ENCODE measurements around the gene YTHDF1.
"Not testable (repeated sequence)": the region's sequence is repeated elsewhere in the genome, so short reads cannot be mapped to it uniquely, and the experiment has no call there.

YTHDF1 gene

GRCh38 chr20:63158352-63158751 is 57.6 kb downstream of the YTHDF1 start:
- no peak overlapping the region for H3K27ac ChIP-seq (ENCODE audit: insufficient read depth, low read depth, low read length, poor library complexity, severe bottlenecking)
- no peaks in the 10 kb centered on the region for H3K27me3 ChIP-seq (ENCODE audit: control insufficient read depth, insufficient read depth, low read length, poor library complexity, severe bottlenecking)
- H3K4me1 ChIP-seq (ENCODE audit: control insufficient read depth, insufficient read depth, low read length) = peaks cover 3% of the 10 kb centered on the region
- H3K36me3 ChIP-seq (ENCODE audit: control insufficient read depth, insufficient read depth, low read length) = no peaks in the 10 kb centered on the region
- no peaks in the 10 kb centered on the region for H3K9me3 ChIP-seq (ENCODE audit: control insufficient read depth, low read length)
- WGBS, 2 experiments = 94 to 99% methylated on average over 2 of the region's 2 CpGs
- no peak overlapping the region for H3K4me3 ChIP-seq (ENCODE audit: insufficient read depth, low read depth, low read length)

- not testable (repeated sequence) for H3K36me3 ChIP-seq (ENCODE audit: control insufficient read depth, insufficient read depth, low read length); H3K4me1 ChIP-seq (ENCODE audit: control insufficient read depth, insufficient read depth, low read length); H3K4me3 ChIP-seq (ENCODE audit: insufficient read depth, low read depth, low read length); H3K9me3 ChIP-seq (ENCODE audit: control insufficient read depth, low read length); H3K27me3 ChIP-seq (ENCODE audit: control insufficient read depth, insufficient read depth, low read length, poor library complexity, severe bottlenecking); H3K27ac ChIP-seq (ENCODE audit: insufficient read depth, low read depth, low read length, poor library complexity, severe bottlenecking)
- WGBS, 2 experiments = 82 to 84% methylated on average over 13 of the region's 13 CpGs
Observed at GRCh38 chr20:63157431-63157830, 58.5 kb downstream of the YTHDF1 start.

GRCh38 chr20:63156221-63156671 is 59.7 kb downstream of the YTHDF1 start:
- Histone ChIP-seq H3K36me3 (ENCODE audit: control insufficient read depth, insufficient read depth, low read length) (no peaks in the 10 kb centered on the region), H3K4me1 (ENCODE audit: control insufficient read depth, insufficient read depth, low read length) (peaks cover 4% of the 10 kb centered on the region), H3K27ac (ENCODE audit: insufficient read depth, low read depth, low read length, poor library complexity, severe bottlenecking) (no peak overlapping the region), H3K9me3 (ENCODE audit: control insufficient read depth, low read length) (no peaks in the 10 kb centered on the region), H3K4me3 (ENCODE audit: insufficient read depth, low read depth, low read length) (no peak overlapping the region), H3K27me3 (ENCODE audit: control insufficient read depth, insufficient read depth, low read length, poor library complexity, severe bottlenecking) (no peaks in the 10 kb centered on the region)
- WGBS, 2 experiments = 93% methylated on average over 12 of the region's 12 CpGs

- H3K27me3 ChIP-seq (ENCODE audit: control insufficient read depth, insufficient read depth, low read length, poor library complexity, severe bottlenecking) = no peaks in the 10 kb centered on the region
- H3K9me3 ChIP-seq (ENCODE audit: control insufficient read depth, low read length) = no peaks in the 10 kb centered on the region
- H3K4me1 ChIP-seq (ENCODE audit: control insufficient read depth, insufficient read depth, low read length) = peaks cover 5% of the 10 kb centered on the region
- 86 to 88% methylated on average over 15 of the region's 15 CpGs for WGBS, 2 experiments
- no peak overlapping the region for H3K27ac ChIP-seq (ENCODE audit: insufficient read depth, low read depth, low read length, poor library complexity, severe bottlenecking)
- no peak overlapping the region for H3K4me3 ChIP-seq (ENCODE audit: insufficient read depth, low read depth, low read length)
- H3K36me3 ChIP-seq (ENCODE audit: control insufficient read depth, insufficient read depth, low read length) = no peaks in the 10 kb centered on the region
Observed at GRCh38 chr20:63155266-63156165, 60.4 kb downstream of the YTHDF1 start.

- Histone ChIP-seq H3K9me3 (ENCODE audit: control insufficient read depth, low read length) (no peaks in the 10 kb centered on the region), H3K27ac (ENCODE audit: insufficient read depth, low read depth, low read length, poor library complexity, severe bottlenecking) (no peak overlapping the region), H3K4me3 (ENCODE audit: insufficient read depth, low read depth, low read length) (no peak overlapping the region), H3K36me3 (ENCODE audit: control insufficient read depth, insufficient read depth, low read length) (no peaks in the 10 kb centered on the region), H3K27me3 (ENCODE audit: control insufficient read depth, insufficient read depth, low read length, poor library complexity, severe bottlenecking) (no peaks in the 10 kb centered on the region), H3K4me1 (ENCODE audit: control insufficient read depth, insufficient read depth, low read length) (peaks cover 5% of the 10 kb centered on the region)
- 58 to 60% methylated on average over 3 of the region's 3 CpGs for WGBS, 2 experiments
Observed at GRCh38 chr20:63154395-63154794, 61.5 kb downstream of the YTHDF1 start.

- Histone ChIP-seq H3K27me3 (ENCODE audit: control insufficient read depth, insufficient read depth, low read length, poor library complexity, severe bottlenecking) (no peaks in the 10 kb centered on the region), H3K36me3 (ENCODE audit: control insufficient read depth, insufficient read depth, low read length) (no peaks in the 10 kb centered on the region), H3K9me3 (ENCODE audit: control insufficient read depth, low read length) (no peaks in the 10 kb centered on the region), H3K4me1 (ENCODE audit: control insufficient read depth, insufficient read depth, low read length) (peaks cover 5% of the 10 kb centered on the region), H3K27ac (ENCODE audit: insufficient read depth, low read depth, low read length, poor library complexity, severe bottlenecking) (no peak overlapping the region), H3K4me3 (ENCODE audit: insufficient read depth, low read depth, low read length) (no peak overlapping the region)
- 91 to 92% methylated on average over 16 of the region's 16 CpGs for WGBS, 2 experiments
Observed at GRCh38 chr20:63153254-63154221, 62.4 kb downstream of the YTHDF1 start.

GRCh38 chr20:63152322-63153253 is 63.3 kb downstream of the YTHDF1 start:
- H3K4me1 ChIP-seq (ENCODE audit: control insufficient read depth, insufficient read depth, low read length) = peaks cover 5% of the 10 kb centered on the region
- WGBS, 2 experiments = 92% methylated on average over 28 of the region's 28 CpGs
- peaks cover 5% of the 10 kb centered on the region for H3K9me3 ChIP-seq (ENCODE audit: control insufficient read depth, low read length)
- no peak overlapping the region for H3K27ac ChIP-seq (ENCODE audit: insufficient read depth, low read depth, low read length, poor library complexity, severe bottlenecking)
- no peaks in the 10 kb centered on the region for H3K27me3 ChIP-seq (ENCODE audit: control insufficient read depth, insufficient read depth, low read length, poor library complexity, severe bottlenecking)
- H3K36me3 ChIP-seq (ENCODE audit: control insufficient read depth, insufficient read depth, low read length) = no peaks in the 10 kb centered on the region
- no peak overlapping the region for H3K4me3 ChIP-seq (ENCODE audit: insufficient read depth, low read depth, low read length)

GRCh38 chr20:63151554-63152321 is 64.2 kb downstream of the YTHDF1 start:
- no peak overlapping the region for H3K27ac ChIP-seq (ENCODE audit: insufficient read depth, low read depth, low read length, poor library complexity, severe bottlenecking)
- no peaks in the 10 kb centered on the region for H3K27me3 ChIP-seq (ENCODE audit: control insufficient read depth, insufficient read depth, low read length, poor library complexity, severe bottlenecking)
- H3K36me3 ChIP-seq (ENCODE audit: control insufficient read depth, insufficient read depth, low read length) = no peaks in the 10 kb centered on the region
- no peak overlapping the region for H3K4me3 ChIP-seq (ENCODE audit: insufficient read depth, low read depth, low read length)
- 88 to 89% methylated on average over 40 of the region's 40 CpGs for WGBS, 2 experiments
- H3K9me3 ChIP-seq (ENCODE audit: control insufficient read depth, low read length) = peaks cover 5% of the 10 kb centered on the region
- peaks cover 5% of the 10 kb centered on the region for H3K4me1 ChIP-seq (ENCODE audit: control insufficient read depth, insufficient read depth, low read length)

- Histone ChIP-seq H3K4me1 (ENCODE audit: control insufficient read depth, insufficient read depth, low read length) (peaks cover 5% of the 10 kb centered on the region), H3K9me3 (ENCODE audit: control insufficient read depth, low read length) (peaks cover 5% of the 10 kb centered on the region), H3K27ac (ENCODE audit: insufficient read depth, low read depth, low read length, poor library complexity, severe bottlenecking) (no peak overlapping the region), H3K27me3 (ENCODE audit: control insufficient read depth, insufficient read depth, low read length, poor library complexity, severe bottlenecking) (no peaks in the 10 kb centered on the region), H3K36me3 (ENCODE audit: control insufficient read depth, insufficient read depth, low read length) (no peaks in the 10 kb centered on the region), H3K4me3 (ENCODE audit: insufficient read depth, low read depth, low read length) (no peak overlapping the region)
- 92 to 94% methylated on average over 23 of the region's 23 CpGs for WGBS, 2 experiments
Observed at GRCh38 chr20:63150911-63151531, 64.9 kb downstream of the YTHDF1 start.
